ENCODE measurements around the gene TAMALIN.

TAMALIN gene

GRCh38 chr12:51980809-51981127 is 26.0 kb upstream of the TAMALIN start:
- DNase-seq (ENCODE audit: low read depth) = no peak
- H3K4me3 ChIP-seq (ENCODE audit: low read length) = no peak overlapping the region
- TF ChIP-seq CTCF (conservative IDR thresholded peaks at IDR 0.05; ENCODE audit: low read length) = no peak

DNA sequence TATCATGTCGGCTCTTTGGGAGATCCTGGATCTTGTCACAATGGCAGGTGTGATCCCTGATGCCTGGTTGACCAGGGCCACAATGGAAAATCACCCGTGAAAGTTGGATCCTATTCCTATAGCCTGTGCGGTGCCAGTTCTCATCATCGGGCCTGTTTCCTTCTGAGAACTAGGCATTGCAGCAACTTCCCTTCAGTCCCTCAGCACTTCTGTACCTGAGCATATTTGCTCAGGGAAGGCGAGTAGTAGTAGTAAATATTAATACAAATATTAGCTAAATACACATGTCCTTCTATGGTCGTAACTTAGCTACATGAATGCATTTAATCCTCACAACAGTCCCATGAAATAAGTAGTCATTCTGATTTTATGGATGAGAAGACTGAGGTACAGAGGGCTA is 22.1 kb upstream of the TAMALIN start:
- TF ChIP-seq CTCF (conservative IDR thresholded peaks at IDR 0.05; ENCODE audit: low read length) = no peak
- no peak for DNase-seq (ENCODE audit: low read depth)

DNA sequence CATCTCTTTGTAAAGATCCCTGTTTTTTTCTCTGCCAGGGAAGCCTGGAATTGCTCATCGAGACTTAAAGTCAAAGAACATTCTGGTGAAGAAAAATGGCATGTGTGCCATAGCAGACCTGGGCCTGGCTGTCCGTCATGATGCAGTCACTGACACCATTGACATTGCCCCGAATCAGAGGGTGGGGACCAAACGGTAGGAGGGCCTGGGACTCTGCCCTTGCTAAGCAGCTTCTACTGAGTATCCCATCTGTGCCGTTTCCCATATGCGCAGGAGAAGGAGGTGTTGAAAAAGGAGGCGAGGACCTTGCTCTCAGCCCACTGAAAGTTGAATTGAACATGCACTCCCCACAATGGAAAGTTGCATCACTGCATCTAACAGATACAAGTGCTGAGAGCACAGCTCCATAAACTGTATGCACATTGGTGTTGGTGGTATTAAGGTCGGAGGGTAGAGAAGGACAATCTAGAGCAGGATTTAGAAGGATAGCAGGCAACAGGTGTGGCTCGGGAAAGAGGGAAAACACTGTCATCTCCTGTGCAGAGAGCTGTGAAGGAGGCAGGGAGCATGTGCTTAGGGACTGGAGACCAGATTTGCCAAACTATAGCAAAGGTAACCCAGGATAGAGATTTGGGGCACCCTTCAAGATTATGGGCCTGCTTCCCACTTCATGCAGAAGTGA is 21.5 kb upstream of the TAMALIN start:
- no peak for TF ChIP-seq CTCF (conservative IDR thresholded peaks at IDR 0.05; ENCODE audit: low read length)
- DNase-seq (ENCODE audit: low read depth) = no peak
- no peak overlapping the region for H3K4me3 ChIP-seq (ENCODE audit: low read length)

More for the DNA sequence above, 22.1 kb upstream of the TAMALIN start:
- H3K4me3 ChIP-seq (ENCODE audit: low read length) = no peak overlapping the region

DNA sequence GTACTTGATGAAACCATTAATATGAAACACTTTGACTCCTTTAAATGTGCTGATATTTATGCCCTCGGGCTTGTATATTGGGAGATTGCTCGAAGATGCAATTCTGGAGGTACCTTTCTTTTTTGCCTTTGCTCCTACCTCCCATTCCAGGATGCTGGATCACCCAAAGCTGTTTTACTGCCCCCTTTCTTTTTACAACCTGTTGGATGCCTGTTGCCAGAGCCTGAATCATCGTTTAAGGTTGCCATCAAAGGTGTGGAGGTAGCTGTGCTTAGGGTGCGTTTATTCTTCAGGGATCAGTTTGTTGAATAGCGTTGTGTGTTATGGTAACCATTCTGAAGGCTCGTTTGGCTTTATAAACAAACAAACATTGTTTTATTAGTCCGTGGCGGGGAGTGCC is 19.9 kb upstream of the TAMALIN start:
- TF ChIP-seq CTCF (conservative IDR thresholded peaks at IDR 0.05; ENCODE audit: low read length) = no peak
- H3K4me3 ChIP-seq (ENCODE audit: low read length) = no peak overlapping the region
- no peak for DNase-seq (ENCODE audit: low read depth)

DNA sequence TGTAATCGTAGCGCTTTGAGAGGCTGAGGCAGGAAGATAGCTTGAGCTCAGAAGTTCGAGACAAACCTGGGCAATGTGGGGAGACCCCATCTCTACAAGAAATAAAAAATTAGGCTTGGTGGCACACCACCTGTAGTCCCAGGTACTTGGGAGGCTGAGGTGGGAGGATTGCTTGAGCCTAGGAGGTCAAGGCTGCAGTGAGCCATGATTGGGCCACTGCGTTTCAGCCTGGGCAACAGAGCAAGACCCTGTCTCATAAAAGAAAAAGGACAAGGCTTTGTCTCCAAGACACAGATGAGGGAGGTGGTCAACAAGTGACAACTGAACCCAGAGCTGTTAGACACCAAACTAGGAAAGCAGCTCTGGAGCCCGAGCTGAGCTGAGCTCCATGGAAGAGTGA is 14.5 kb upstream of the TAMALIN start:
- no peak for TF ChIP-seq CTCF (conservative IDR thresholded peaks at IDR 0.05; ENCODE audit: low read length)
- no peak overlapping the region for H3K4me3 ChIP-seq (ENCODE audit: low read length)
- DNase-seq (ENCODE audit: low read depth) = no peak

GRCh38 chr12:51994539-51994820 is 12.3 kb upstream of the TAMALIN start:
- no peak overlapping the region for H3K4me3 ChIP-seq (ENCODE audit: low read length)
- no peak for TF ChIP-seq CTCF (conservative IDR thresholded peaks at IDR 0.05; ENCODE audit: low read length)
- no peak for DNase-seq (ENCODE audit: low read depth)

GRCh38 chr12:51994959-51995358 is 11.8 kb upstream of the TAMALIN start:
- H3K4me3 ChIP-seq (ENCODE audit: low read length) = no peak overlapping the region
- peak; percentile 85 for DNase-seq (ENCODE audit: low read depth)
- TF ChIP-seq CTCF (conservative IDR thresholded peaks at IDR 0.05; ENCODE audit: low read length) = no peak
